DND-41 (cell line): ENCODE measurements around the gene ATAD3B.
"Not testable (repeated sequence)": the region's sequence is repeated elsewhere in the genome, so short reads cannot be mapped to it uniquely, and the experiment has no call there.

Experiments
- ATAC-seq: fragments of 200-7000 bp; cut with Tn5 transposase; 3 replicates; pipeline ENCODE4 v1.9.1; 2021; ENCODE audit warnings: low read depth; ENCODE audit not compliant: insufficient read depth
- DNase-seq: peaks from one replicate; pipeline ENCODE4 v3.0.0-alpha.2; 2020
- H2AFZ ChIP-seq: 2 replicates; pipeline ENCODE4 v1.6.0; 2012; ENCODE audit warnings: low read depth, low read length
- H3K27ac ChIP-seq: 2 replicates; pipeline ENCODE4 v1.5.1; 2012; ENCODE audit warnings: low read length, inconsistent platforms
- H3K27me3 ChIP-seq: fragments of 200-600 bp; sonication (generic); 2 replicates; pipeline ENCODE4 v1.6.0; 2012; ENCODE audit warnings: low read length, mild to moderate bottlenecking, inconsistent platforms; ENCODE audit not compliant: insufficient read depth, poor library complexity
- H3K36me3 ChIP-seq: 2 replicates; pipeline ENCODE4 v1.5.1; 2012; ENCODE audit warnings: low read length, inconsistent platforms; ENCODE audit not compliant: insufficient read depth
- H3K4me1 ChIP-seq: 2 replicates; pipeline ENCODE4 v1.5.1; 2012; ENCODE audit warnings: mild to moderate bottlenecking, low read length; ENCODE audit not compliant: insufficient read depth
- H3K4me2 ChIP-seq: 2 replicates; pipeline ENCODE4 v1.6.0; 2012; ENCODE audit warnings: mild to moderate bottlenecking, moderate library complexity, low read length, inconsistent platforms; ENCODE audit not compliant: insufficient read depth
- H3K4me3 ChIP-seq, 2 experiments: fragments of 200-600 bp in 1 of 2; shearing (Covaris generic) in 1 of 2; 2 replicates each; pipeline ENCODE4 v1.5.1; 2012 to 2016; ENCODE audit warnings: inconsistent platforms in 2 of 2, low read length in 2 of 2, mild to moderate bottlenecking in 2 of 2, low read depth in 1 of 2, moderate library complexity in 1 of 2
- H3K79me2 ChIP-seq: 2 replicates; pipeline ENCODE4 v1.6.0; 2012; ENCODE audit warnings: low read length, inconsistent platforms; ENCODE audit not compliant: insufficient read depth
- H3K9ac ChIP-seq: 2 replicates; pipeline ENCODE4 v1.6.0; 2012; ENCODE audit warnings: low read depth, mild to moderate bottlenecking, inconsistent platforms, low read length, moderate library complexity
- H3K9me3 ChIP-seq: 2 replicates; pipeline ENCODE4 v1.5.1; 2012; ENCODE audit warnings: low read length, moderate library complexity, mild to moderate bottlenecking, inconsistent platforms; ENCODE audit not compliant: insufficient read depth, severe bottlenecking
- H4K20me1 ChIP-seq: 2 replicates; pipeline ENCODE4 v1.6.0; 2012; ENCODE audit warnings: low read length; ENCODE audit not compliant: insufficient read depth
- EZH2 ChIP-seq: IDR thresholded peaks from 3 replicates; pipeline ENCODE4 v1.6.1; 2012; ENCODE audit warnings: borderline replicate concordance, low read depth, mild to moderate bottlenecking, moderate library complexity, low read length, inconsistent platforms; ENCODE audit not compliant: severe bottlenecking
- TF ChIP-seq, protein P1 (sequence below): IDR thresholded peaks from 2 replicates; pipeline ENCODE4 v1.5.1; 2012; ENCODE audit warnings: borderline replicate concordance, low read length, moderate library complexity, mild to moderate bottlenecking; ENCODE audit not compliant: poor library complexity, severe bottlenecking; ENCODE audit errors: extremely low read depth

The ATAD3B gene

DNA sequence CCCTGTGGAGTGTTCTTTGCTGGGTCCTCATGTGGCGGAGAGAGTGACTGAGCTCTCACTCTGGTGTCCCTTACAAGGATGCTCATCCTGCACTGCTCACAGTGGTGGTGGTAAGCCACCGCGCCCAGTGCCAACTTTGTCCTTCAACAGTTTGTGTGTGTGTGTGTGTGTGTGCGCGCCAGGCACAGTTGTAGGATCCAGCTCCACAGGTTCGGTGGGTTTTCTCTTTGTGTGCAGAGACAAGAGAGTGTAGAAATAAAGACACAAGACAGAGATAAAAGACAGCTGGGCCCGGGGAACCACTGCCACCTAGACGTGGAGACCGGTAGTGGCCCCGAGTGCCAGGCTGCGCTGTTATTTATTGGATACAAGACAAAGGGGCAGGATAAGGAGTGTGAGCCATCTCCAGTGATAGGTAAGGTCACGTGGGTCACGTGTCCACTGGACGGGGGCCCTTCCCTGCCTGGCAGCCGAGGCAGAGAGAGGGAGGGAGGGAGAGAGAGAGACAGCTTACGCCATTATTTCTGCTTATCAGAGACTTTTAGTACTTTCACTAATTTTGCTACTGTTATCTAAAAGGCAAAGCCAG is 33.3 kb downstream of the ATAD3B start:
- DNase-seq = peak; percentile 86
- TF ChIP-seq, protein P1, sequence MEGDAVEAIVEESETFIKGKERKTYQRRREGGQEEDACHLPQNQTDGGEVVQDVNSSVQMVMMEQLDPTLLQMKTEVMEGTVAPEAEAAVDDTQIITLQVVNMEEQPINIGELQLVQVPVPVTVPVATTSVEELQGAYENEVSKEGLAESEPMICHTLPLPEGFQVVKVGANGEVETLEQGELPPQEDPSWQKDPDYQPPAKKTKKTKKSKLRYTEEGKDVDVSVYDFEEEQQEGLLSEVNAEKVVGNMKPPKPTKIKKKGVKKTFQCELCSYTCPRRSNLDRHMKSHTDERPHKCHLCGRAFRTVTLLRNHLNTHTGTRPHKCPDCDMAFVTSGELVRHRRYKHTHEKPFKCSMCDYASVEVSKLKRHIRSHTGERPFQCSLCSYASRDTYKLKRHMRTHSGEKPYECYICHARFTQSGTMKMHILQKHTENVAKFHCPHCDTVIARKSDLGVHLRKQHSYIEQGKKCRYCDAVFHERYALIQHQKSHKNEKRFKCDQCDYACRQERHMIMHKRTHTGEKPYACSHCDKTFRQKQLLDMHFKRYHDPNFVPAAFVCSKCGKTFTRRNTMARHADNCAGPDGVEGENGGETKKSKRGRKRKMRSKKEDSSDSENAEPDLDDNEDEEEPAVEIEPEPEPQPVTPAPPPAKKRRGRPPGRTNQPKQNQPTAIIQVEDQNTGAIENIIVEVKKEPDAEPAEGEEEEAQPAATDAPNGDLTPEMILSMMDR = peak; percentile 74
- H3K27ac ChIP-seq = peak overlapping the region; percentile 59

DNA sequence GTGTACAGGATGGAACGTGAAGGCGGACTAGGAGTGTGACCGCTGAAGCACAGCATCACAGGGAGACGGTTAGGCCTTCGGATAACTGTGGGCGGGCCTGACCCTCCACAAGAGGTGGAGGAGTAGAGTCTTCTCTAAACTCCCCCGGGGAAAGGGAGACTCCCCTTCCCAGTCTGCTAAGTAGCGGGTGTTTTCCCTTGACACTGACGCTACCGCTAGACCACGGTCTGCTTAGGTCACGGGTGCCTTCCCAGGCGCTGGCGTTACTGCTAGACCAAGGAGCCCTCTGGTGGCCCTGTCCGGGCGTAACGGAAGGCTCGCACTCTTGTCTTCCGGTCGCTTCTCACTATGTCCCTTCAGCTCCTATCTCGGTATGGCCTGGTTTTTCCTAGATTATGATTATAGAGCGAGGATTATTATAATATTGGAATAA is 33.8 kb downstream of the ATAD3B start:
- H4K20me1 ChIP-seq, H3K36me3 ChIP-seq, H3K27me3 ChIP-seq, H3K79me2 ChIP-seq, H3K9me3 ChIP-seq: not testable (repeated sequence)
- H2AFZ ChIP-seq = peak overlapping the region; percentile 95
- peaks cover 19% of the 10 kb centered on the region for H3K4me1 ChIP-seq
- peak overlapping the region; percentile 59 for H3K4me2 ChIP-seq
- DNase-seq = peak; percentile 36
- peak; percentile 47 for ATAC-seq
- peak overlapping the region; percentile 20; the same call in 1 of the 2 replicates for H3K9ac ChIP-seq
- H3K27ac ChIP-seq = 0 out of 2 replicates have a peak overlapping the region, but pooled peaks have one; percentile 59
- H3K4me3 ChIP-seq = peak overlapping the region in 1 of 2 experiments; percentile 45; a peak in 1 of 4 replicates

More for the DNA sequence above, 33.3 kb downstream of the ATAD3B start:
- Histone ChIP-seq H3K4me1 (peaks cover 19% of the 10 kb centered on the region), H3K4me2 (peak overlapping the region; percentile 59), H2AFZ (peak overlapping the region; percentile 95), H3K4me3 (peak overlapping the region in 1 of 2 experiments; percentile 45; a peak in 2 of 4 replicates), H3K9ac (peak overlapping the region; percentile 20; the same call in 1 of the 2 replicates)
- not testable (repeated sequence) for H3K36me3 ChIP-seq, H3K9me3 ChIP-seq, H4K20me1 ChIP-seq, H3K27me3 ChIP-seq, H3K79me2 ChIP-seq
- ATAC-seq = peak; percentile 78

DNA sequence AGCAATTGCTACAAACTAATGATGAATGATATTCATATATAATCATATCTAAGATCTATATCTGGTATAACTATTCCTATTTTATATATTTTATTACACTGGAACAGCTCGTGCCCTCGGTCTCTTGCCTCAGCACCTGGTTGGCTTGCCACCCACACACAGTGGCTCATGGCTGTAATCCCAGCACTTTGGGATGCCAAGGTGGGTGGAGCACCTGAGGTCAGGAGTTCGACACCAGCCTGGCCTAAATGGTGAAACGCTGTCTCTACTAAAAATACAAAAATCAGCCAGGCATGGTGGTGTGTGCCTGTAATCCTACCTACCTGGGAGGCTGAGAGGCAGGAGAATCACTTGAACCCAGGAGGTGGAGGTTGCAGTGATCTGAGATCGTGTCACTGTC is 34.2 kb downstream of the ATAD3B start:
- not testable (repeated sequence) for DNase-seq, H3K4me3 ChIP-seq, H3K9ac ChIP-seq, H3K27me3 ChIP-seq, ATAC-seq, H3K27ac ChIP-seq, H3K79me2 ChIP-seq, H3K9me3 ChIP-seq, H2AFZ ChIP-seq, H4K20me1 ChIP-seq, H3K36me3 ChIP-seq
- Histone ChIP-seq H3K4me1 (peaks cover 23% of the 10 kb centered on the region), H3K4me2 (peak overlapping the region; percentile 59; the same call in 1 of the 2 replicates)

DNA sequence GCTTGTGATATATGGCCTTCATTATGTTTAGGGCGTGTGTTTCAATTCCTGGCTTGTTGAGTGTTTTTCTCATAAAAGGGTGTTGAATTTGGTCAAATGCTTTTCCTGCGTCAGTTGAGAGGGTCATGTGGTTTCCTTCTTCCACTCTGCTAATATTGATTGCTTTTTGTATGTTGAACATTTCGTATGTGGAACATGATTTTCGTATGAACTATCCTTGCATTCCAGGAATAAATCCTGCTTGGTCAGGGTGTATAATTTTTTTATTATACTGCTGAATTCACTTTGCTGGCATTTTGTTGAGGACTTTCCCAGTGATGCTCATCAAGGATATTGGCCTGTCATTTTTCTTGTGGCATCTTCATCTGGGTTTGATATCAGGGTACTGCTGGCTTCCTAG is 35.7 kb downstream of the ATAD3B start:
- Histone ChIP-seq H4K20me1 (no peaks in the 10 kb centered on the region), H3K4me3 (no peak overlapping the region), H2AFZ (no peak overlapping the region), H3K79me2 (peaks cover 5% of the 10 kb centered on the region), H3K36me3 (no peaks in the 10 kb centered on the region), H3K27me3 (no peaks in the 10 kb centered on the region), H3K4me2 (no peak overlapping the region), H3K9me3 (no peaks in the 10 kb centered on the region), H3K9ac (no peak overlapping the region), H3K4me1 (peaks cover 28% of the 10 kb centered on the region), H3K27ac (no peak overlapping the region)
- ATAC-seq (no peak), DNase-seq (no peak)
- TF ChIP-seq, protein P1 = no peak
- no peak for TF ChIP-seq EZH2

DNA sequence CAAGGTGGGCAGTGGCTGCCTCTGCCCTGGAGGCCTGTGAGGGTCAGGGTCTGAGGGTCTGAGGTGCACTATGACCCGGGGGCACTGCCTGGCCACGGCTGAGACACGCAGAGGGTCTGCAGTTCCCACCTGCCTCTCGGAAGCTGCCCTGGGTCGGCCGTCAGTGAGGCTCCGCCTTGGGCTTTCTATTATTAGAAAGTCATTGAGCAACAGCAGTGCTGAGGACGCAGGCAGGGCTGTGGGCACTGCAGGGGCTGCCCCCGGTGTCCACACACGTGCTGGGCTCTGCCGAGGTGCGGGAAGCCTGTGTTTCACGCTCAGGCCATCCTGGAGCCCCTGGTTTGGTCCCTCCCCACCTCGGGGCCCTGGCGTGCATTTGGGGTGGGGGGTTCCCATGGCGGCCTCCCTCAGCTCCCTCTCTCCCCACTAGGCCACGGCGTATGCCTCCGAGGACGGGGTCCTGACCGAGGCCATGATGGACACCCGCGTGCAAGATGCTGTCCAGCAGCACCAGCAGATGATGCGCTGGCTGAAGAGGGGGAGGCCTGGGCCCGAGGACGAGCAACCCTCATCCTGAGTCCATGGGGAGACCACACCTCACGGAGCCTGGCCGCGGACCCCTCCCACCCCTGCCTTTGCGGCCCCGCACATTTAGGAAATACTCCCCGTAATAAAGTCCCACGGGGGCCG is 37.4 kb downstream of the ATAD3B start:
- not testable (repeated sequence) for ATAC-seq, H3K27ac ChIP-seq, H3K4me2 ChIP-seq, H3K9me3 ChIP-seq, DNase-seq, H3K36me3 ChIP-seq, H3K27me3 ChIP-seq, H2AFZ ChIP-seq, H3K9ac ChIP-seq, H4K20me1 ChIP-seq, H3K4me3 ChIP-seq
- H3K79me2 ChIP-seq = peaks cover 17% of the 10 kb centered on the region
- peaks cover 34% of the 10 kb centered on the region for H3K4me1 ChIP-seq

DNA sequence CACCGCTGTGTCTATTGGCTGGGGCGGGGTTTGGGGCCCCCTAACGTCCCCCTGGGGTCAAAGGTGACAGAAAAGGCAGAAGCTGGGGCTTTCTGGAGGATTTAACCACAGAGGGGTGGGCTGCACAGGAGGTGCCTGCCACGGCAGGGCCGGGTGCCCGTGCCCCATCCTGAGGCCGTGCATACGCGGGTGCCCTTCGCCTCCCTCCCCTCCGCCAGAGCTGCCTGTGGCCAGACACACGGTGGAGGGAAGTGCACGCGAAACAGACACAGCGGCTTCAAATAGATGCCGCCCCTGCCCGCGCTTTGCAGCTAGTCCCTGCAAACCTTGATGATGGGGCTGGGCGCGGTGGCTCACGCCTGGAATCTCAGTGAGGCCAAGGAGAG is 37.9 kb downstream of the ATAD3B start:
- Histone ChIP-seq H3K4me1 (peaks cover 30% of the 10 kb centered on the region), H3K79me2 (peaks cover 22% of the 10 kb centered on the region)
- not testable (repeated sequence) for ATAC-seq, H3K4me3 ChIP-seq, H2AFZ ChIP-seq, H3K36me3 ChIP-seq, H3K9me3 ChIP-seq, H3K27me3 ChIP-seq, H3K4me2 ChIP-seq, H3K9ac ChIP-seq, H4K20me1 ChIP-seq, DNase-seq, H3K27ac ChIP-seq
